HG03095 (cell line): ENCODE data around the gene WNT9B.

Experiments
- ATAC-seq: cut with Tn5 transposase; IDR thresholded peaks from one replicate; pipeline ENCODE4 v1.9.1; 2021; ENCODE audit warnings: moderate library complexity; ENCODE audit not compliant: unreplicated experiment

WNT9B gene, protein sequence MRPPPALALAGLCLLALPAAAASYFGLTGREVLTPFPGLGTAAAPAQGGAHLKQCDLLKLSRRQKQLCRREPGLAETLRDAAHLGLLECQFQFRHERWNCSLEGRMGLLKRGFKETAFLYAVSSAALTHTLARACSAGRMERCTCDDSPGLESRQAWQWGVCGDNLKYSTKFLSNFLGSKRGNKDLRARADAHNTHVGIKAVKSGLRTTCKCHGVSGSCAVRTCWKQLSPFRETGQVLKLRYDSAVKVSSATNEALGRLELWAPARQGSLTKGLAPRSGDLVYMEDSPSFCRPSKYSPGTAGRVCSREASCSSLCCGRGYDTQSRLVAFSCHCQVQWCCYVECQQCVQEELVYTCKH

DNA sequence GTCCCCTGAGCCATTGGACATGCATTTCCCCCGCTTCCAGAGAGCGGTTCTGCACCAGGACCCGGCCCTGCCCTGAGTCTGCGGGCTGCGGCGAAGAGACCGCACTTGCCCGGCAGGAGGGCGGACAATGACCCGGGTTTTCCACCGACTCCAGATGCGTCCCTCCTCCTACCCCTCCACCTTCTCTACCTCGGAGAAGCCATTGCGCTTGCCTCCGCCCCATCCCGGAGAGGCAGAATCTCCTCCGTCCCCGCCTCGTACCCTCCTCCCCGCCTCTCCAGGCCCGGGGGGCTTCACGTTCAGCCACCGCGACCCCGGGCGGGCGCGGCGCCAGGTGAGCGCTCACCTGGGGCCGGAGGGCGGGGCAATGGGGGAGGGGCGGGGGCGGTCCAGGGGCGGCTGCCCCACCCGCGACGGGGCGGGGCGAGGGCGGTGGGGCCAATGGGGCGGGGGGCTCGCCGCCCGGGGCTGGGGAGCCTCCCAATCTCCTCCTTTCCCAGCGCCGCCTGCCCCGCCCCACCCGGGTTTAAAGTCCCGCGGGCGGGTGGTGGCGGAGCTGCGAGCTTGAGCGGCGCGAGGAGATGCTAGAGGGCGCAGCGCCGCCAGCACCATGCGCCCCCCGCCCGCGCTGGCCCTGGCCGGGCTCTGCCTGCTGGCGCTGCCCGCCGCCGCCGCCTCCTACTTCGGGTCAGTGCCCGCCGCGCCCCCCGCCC, at the start of gene WNT9B:
WNT9B (plus strand) TSS at position 555 of the 713 bp plus-strand sequence; CDS start at position 611, 56 bp downstream.
- no peak for ATAC-seq

DNA sequence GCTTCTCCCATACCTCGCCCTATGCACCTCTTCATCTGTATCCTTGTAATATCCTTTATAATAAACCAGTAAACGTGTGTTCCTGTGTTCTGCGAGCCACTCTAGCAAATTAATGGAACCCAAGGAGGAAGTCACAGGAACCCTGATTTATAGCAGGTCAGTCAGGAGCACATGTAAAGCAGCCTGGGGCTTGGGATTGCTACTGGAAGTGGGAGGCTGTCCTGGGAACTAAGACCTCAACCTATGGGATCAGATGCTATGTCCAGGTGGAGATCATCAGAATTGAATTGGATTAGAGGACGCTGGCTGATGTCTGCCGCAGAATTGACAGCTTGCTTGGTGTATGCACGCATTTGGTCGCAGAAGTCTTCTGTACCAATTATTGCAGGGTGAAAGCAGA, 48.6 kb upstream of the WNT9B start:
- ATAC-seq, result no peak

DNA sequence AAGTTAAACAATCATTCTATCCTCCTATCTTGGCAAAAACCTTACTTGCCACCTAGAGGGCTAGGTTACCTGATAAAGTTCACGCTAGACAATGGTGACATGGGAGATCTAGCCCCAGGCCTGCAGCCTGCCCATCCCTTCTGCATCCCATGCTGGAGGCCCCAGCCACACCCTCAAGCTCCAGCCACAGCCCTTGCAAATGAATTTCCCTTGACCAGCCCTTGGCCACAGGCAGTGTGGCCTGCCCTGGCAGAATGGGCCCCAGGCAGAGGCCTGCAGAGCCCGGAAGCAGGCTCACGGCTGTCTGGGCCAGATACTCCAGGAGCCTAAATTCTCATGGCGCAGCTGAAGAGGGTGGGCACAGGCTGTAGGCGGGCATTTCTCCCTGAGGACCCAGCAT, 47.8 kb upstream of the WNT9B start:
- ATAC-seq, result no peak

DNA sequence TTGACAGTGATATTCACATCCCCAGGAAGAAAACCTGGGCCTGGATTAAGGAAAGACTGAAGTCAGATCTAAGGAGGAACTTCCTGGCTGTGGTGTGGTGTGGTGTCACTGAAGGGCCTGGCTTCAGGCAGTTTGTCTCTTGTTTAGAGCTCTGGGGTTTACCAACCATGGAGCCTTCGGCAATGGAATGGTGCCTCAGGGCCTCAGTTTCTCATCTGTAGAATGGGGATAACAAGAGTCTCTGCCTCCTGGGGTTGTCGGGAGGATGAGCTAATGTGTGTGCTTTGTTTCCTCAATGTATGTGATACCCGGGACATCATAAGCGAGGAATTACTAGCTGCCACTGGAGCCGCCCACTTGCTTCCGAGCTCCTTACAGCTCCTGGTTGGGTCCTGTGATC, 45.6 kb upstream of the WNT9B start:
- ATAC-seq, result no peak

DNA sequence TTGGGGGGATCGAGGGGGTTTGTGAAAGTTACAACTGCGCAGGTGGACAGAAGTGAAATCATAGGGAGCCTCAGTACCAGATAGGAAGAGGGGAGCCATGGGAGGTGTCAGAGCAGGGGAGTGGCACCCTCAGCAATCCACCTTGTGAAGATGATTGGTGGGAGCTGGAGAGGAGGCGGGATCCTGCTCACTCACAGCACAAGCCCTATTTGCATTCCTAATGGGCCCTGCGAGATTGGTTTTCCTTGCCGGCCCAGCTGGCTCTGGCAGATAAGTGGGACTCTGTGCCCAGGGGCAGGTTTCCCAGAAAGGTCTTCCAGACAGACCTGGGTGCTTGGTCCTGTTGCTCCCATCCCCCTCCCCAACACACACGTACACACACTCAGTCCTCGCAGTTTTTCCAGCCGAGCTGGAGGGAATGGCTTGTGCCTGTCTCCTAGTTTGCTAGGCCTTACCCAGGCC, 42.2 kb upstream of the WNT9B start:
- ATAC-seq, result no peak

DNA sequence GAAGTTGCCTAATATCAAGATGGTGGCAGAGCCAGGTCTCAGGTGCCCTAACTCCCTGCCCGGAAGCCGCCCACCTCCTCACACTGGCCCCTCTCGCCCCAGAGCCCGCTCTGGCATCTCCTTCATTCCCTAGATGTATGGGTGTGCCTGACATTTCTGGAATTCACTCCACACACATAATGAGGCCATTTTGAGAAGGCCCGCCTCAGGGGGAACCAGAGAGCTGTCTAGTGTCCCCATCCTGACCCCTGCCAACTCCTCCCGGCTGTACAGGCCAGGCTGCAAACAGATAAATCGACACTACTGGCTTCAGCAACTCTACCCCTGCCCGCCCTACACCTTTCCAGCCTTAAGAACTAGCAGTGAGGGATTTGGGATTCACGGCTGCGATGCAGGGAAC, 40.5 kb upstream of the WNT9B start:
- ATAC-seq, result no peak

DNA sequence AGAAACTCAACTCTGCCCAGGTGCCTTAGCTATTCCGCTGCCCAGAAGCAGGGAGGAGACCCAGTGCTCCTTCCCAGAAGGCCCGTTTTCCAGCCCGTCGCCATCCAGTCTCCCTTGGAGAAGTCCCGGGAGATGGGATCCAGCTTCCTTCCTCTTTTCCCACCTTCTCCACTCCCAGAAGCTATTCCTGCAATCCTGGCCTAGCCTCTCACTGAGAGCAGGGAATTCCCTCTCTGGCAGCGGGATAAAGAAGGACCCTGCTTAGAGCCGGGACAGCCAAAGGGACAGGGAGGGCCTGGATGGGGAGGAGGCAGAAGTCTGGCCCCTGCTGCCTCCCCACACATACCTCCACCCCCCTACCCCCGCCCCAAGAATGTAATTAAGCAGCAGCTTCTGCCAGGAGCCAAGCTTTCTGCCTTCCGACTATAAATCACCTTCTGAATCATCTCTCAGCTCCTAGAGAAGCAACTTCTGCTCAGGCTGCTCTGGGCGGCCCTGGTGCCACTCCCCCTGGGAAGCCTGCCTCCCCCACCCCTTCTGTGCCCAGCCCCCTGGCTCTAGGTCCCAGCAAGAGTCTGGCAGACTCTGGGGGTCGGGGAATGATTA, 39.3 kb upstream of the WNT9B start:
- no peak for ATAC-seq

DNA sequence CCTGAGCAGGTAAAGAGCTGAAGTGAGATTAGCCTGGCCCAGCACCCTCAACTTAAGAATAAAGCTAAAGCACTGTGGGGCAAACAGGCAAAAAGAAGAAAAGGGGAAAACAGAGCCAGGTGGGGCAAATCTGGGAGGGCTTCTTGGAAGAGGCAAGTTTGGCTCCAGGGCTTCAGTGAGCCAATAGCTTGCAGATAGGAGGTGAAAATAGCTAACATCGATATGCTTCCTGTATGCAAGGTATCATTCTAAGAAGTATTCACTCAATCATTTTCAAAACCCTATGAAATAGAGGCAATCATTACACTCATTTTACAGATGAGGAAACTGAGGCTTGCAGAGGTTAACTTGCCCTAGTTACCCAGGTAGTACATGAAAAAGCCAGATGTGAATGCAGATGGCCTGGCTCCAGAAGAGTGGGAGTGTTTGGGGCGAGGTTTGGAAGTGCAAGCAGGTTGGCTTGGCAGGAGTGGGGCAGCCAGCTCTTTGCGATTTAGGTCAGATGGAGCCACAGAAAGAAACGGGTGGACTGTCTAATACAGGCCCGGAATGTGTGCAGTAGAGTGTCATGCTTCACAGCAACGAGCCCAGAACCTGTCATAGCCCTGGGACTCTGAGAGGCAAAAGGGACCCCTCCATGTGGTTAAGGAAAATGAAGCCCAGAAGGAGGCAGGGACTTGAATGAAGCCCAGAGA, 38.6 kb upstream of the WNT9B start:
- no peak for ATAC-seq

DNA sequence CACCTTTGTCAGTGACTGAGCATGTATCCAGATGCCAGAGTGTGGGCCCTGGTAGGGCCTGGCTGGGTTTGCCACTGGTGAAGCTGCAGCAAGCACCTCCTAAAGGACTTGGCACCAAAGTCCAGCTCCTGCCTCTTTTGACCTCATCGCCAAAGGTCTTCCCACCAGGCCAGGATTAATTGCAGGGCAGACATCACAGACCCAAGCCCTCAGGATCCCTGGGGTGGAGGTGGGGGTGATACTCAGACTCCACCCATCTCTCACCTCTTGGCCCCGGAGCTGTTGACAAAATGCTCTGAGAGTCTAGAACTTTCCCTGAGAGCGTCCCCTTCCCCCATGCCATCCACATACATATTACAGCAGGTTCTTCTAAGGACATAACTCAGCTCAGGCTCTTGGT, 37.5 kb upstream of the WNT9B start:
- ATAC-seq, result no peak

DNA sequence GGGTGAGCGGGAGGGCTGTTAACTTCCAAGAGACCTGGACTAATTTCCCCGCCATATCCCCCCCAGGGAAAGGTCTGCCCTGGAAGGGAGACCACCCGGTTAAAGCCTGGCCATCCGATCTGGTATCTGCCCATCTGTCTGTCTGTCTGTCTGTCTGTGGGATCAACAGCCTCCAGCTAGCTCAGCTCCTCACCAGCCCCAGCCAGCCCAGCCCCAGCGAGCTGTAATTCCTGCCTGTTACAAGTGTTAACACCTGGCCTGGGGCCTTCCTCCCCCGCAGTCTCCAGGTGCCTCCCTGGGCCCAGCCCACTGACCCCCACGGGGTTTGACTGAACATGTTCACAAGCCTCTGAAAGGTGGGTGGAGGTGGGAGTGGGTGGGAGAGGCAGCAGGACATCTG, 36.9 kb upstream of the WNT9B start:
- ATAC-seq, result no peak

DNA sequence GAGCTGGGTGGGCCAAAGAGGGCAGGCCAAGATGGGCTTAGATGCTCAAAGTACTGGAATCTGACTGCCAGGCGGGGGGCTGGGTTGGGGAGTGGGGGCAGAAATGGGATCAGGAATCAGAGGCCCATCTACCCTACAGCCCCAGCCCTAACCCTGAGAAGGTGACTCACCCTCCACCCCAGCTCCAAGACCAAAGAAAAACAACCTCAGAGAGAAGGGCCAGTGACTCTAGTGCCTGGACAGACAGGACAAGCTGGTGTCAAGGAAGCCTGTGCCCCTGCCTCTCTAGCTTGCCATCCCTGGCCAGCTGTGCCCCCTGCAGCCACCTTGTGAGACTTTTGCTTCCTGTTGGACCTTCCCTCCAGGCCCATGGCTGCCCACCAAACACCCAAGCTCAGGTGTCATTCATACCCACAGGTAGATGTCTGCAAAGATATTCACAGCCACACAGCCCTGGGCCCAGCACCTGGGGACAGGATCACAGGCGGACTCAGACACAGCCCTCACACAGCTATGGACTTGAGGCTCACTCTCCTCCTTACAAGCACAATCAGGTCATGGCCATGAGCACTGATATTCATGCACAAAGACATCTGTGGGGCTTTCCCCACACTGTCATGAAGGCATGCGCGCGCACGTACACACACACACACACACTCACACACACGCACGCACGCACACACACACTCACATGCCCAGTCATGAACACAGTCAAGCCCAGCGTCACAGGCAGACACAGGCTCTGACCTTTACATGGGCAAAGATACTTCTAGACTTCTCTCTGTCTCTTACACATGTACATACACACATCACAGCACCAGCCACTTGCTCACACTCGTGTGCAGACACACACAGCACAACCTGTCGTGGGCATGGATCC, 35.7 kb upstream of the WNT9B start:
- ATAC-seq, result no peak

DNA sequence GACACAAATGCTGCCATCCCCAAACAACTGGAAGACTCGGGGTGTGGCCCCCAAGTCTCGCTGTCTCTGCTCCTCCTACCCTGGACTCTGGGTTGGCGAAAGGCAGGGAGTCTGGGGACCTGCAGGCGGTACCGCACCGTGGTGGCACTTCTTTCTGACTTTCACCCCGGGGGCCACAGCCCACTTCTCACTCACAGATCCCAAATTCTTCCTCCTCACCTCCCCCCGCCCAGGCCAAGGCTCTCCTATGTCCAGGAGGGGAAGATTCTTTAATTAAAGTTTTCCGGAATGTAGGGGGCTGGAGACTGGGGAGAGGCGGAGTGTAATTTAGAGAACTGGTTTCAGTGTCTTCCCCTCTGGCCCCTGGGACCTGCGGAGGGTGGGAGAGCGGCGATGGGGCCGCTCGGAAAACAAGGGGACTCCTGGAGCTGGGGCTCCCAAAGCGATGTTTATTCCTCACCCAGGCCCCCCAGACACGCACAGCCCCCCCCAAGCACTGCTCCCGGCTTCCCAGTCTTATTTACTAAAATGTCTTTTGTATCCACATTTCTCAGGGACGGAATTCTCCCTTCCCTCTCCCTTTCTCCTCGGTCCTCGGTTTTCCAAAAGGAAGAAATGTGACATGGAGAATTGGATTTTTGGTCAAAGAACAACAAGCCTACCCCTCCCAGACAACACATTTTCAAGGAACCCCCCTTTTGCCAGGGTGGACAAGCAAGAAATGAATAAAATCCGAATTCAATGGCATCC, 34.1 kb upstream of the WNT9B start:
- no peak for ATAC-seq

DNA sequence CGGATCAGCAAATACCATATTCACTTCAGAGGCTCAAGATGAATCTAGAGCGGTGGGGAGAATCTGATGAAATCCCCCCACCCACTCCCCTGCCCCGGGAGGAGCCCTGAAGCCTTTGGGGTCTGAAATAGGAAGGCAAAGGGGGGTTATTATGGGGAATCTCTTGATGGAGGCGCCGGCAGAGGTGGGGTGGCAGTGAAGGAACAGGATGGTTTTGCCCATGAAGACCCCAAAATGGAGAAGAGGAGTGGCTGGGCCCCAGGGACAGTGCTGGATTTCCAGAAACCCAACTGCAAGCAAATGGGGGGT, 33.5 kb upstream of the WNT9B start:
- ATAC-seq, result no peak

DNA sequence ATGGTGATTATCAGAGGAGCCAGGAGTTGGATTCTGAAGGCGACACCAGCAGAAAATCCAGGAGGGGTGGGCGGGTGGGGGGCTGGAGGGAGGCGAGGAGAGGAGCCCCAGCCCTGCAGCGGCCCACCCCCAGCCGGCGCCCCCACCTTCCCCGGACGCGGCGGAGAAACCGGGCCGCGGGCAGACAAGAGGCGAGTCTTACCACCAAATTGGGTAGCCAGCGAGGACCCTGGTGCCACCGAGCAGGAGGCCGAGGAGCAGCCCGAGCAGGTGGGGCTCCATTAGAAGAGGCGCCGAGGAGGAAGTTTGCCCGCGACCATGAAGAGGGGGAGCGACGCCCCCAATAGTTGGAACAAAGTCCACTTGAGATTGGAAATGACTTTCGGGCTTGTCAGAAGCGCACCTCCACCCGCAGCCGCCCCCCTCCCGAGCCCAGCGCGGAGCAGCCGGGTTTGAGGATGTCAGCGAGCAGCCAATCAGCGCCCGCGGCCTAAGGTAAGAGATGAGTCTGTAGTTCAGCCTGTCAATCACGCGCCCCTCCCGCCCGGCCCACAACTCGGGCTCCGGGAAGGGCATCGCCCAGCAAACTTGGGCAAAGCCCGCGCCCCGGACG, 33.0 kb upstream of the WNT9B start, which contains the start of gene WNT3:
WNT3 (minus strand) TSS at position 377 of the 613 bp plus-strand sequence; CDS start at position 282, 95 bp downstream.
- ATAC-seq, result no peak

DNA sequence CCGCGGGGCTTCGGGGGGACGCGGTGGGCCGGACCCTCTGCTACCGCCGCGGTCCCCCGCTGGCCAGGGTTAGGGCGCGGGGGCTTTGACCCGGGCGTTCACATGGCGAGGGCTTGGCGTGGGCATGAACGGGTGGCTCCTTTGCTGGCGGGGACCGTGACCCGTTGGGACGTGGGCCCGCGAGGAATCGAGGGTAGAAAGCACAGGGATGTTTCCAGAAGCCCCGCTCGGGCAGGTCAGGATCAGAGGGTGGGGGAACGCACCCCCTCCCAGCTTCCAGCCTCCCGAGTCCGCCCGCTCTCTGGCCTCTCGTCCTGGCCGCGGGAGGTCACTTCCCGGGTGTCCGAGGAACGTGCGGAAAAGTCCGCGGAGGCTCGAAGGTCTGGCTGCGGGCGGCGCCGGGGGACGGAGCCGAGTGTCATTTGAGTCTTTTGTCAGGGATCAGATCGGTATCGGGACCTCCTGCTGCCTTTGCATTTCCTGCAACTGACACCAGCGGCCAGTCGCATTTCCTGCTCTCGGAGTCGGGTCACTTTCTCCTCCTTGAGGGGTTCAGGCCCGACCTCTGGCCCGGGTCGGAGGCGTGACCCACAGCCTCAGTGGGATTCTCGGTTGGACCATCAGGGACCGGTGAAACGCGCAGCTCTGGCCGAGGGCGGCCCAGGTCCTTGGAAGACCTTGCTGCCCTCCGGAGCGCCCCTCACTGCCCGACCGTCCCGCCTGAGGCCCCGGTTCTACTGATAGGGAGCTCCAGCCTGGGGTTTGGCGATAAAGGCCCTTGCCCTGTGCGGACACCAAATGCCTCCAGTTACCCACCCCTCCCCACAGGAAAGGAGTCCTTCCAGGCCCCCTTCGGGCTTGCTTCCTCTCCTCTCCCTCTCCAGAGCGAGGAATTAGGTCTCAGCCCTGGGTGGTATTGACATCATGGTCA, 32.2 kb upstream of the WNT9B start:
- no peak for ATAC-seq

DNA sequence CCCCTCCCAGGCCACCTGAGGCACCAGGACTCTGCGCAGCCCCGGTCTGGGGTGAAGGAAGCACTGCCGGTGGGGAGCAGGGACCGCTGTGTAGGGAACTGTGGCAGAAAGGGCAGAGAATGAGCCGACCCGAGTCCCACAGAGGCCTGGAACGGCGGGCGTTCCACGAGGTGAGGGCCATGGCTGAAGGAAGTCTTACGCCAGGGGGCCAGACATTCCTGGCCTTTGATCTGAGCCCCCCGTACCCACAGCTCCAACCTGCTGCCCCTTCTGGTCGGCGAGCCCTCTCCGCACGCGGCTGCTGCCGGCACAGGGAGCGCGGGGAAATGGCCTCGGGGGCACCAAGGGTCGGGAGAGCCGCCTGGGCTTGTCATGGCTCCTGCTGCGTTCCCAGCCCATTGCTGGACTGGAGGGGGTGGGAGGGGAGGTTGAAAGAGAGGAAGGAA, 31.5 kb upstream of the WNT9B start:
- ATAC-seq, result no peak

DNA sequence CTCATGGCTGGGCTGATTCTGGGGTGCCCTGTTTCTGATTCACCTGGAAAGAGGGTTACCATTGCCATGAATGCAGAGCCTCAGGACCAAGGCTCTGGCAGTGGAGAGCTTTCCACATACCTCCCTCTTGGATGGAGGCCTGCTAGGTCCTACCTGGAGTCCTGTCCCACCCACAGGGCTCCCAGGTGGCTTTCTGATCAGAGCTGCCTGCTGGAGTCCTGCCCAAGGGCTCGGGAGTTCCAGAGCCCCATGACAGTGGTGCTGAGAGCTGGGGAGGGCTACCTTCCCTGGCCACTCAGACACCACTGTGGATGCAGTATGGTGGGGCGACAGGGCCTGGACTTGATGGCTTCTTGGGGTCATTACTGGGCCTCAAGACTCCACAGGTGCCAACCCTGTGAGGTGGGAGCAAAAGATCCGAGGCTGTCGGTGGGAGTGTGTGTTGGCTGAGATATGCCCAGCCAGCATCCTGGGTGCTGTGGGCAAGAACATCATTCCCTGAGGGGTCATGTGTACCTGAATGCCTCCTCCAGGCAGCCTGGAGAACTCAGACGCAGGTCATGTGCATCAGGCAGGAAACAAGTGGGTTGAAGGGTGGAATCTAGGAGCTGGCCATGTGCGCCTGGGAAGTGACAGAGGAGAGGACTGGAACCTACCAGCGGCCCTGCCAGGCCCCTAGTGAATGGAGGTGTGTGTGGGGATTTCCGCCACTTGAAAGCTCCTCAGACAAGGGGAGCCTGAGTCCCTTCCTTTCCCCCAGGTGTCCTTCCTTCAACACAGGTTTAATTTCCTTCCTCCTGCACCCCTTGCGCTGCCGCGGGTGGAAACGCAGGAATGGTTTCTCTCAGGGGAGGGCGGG, 30.6 kb upstream of the WNT9B start:
- ATAC-seq, result no peak
